COLO668 (cell line): ENCODE measurements around the gene CACNA1G.

ENCODE experiments used
- DNase-seq: peaks from one replicate; lab custom pipeline; 2025; ENCODE audit not compliant: unreplicated experiment; lab: John Stamatoyannopoulos, UW

Gene CACNA1G

DNA sequence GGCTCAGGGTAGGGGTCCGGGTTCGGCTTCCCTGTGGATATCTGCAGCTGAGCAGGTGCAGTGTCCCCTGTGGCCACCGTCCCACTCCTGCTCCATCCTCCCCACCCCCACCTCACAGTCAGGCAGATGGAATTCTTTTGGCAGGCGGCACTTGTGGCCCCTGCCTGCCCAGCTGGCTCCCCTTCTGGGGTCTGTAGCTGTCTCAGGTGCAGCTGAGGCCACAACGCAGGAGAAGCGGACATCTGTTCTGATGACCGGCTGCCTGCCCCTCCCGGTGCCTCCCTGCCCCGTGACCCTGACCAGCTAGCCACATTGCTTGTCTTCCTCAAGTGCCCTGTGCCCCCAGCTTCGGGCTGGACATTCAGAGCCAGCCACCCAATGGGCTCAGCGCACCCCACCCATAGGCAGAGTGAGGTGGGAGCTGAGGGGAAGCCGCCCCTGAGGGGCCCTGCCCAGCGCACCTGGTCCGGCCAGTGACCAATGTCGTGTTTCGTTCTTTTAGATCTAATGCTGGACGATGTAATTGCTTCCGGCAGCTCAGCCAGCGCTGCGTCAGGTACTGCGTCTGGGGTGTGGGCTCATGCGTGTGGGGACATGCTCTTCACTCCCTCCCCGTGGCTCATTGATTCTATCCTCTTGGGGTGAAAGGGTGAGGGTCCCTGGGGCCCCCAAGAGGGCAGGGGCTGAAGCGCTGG is 49.0 kb downstream of the CACNA1G start:
- peak; percentile 46 for DNase-seq

DNA sequence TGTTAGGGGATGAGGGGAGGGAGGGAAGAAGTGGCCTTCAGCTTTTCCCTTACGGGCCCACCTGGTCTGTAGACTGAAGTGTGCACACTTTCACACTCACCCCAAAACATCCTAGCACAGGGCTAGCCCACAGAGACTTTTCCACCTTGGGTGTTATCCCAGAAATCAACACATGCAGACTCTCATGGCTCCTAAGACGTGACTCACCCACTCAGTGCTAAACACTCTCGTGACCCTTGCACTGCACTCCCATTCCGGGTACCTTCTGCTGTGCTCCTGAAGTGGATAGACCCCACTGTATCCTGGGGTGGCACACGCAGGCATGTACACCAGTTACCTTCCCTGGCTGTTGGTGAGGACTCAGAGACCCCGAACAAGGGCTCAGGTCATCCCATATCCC is 51.1 kb downstream of the CACNA1G start:
- no peak for DNase-seq

DNA sequence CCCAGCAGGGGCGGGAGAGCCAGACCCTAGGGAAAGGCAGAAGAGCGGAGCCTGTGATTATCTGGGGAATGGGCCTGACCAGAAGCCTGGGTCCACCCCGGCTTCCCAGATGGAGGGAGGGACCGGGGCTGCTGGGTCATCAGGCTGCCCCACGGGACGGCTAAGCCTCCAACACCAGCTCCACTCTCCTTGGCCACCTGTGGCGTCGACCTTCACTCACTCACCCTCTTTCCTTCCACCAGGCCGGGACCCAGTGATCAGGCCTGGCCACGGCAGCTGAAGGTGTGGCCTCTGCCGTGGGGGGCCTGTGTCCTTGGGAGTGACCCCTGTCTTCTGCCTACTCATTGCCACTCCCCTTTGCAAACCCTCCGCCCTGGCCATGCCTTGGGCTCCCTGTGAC is 51.8 kb downstream of the CACNA1G start:
- DNase-seq = no peak

DNA sequence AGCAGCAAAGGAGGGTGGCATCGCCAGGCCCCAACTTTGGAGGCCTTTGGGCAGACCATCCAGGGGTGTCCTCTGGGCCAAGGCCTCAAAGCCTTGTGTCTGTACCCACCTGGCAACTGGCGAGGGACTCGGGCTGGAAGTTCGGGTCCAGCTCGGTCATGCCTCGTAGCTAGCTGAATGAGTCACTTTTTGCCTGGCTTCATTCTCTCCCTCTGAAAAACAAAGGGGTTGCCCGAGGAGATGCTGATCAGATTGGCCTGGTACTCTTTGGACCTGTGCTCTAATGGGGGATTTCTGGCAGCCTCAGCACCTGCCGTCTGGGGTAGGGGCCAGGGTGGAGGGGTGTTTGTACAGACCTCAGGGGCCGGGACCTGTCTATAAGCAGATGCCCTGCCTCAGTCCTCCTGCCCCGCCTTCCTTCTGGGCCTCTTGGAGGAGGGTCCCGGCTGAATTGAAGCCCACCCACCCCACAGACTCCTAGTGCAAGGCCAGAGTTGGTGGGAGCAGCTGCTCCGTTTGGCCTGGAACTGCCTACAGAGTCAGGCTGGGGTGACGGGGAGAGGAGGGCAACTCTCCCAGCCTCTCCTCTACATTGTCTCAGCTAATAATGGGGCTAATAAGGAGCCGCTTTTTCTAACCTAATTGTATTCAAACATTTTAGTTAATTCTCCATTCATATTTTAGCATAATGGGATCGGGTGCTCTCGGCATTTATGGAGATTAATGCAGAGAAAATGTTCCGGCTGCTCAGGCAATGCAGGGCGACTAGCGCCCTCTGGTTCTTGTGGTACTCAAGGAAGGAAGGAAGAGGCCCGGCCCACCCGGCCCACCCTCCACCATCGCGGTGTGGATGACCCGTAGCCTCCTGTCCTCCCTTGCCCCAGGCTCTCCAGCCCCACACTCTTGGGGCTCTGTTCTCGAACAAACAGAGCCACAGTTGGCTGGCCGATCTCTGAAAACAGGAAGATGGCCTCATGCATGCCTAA is 52.8 kb downstream of the CACNA1G start:
- DNase-seq = no peak

DNA sequence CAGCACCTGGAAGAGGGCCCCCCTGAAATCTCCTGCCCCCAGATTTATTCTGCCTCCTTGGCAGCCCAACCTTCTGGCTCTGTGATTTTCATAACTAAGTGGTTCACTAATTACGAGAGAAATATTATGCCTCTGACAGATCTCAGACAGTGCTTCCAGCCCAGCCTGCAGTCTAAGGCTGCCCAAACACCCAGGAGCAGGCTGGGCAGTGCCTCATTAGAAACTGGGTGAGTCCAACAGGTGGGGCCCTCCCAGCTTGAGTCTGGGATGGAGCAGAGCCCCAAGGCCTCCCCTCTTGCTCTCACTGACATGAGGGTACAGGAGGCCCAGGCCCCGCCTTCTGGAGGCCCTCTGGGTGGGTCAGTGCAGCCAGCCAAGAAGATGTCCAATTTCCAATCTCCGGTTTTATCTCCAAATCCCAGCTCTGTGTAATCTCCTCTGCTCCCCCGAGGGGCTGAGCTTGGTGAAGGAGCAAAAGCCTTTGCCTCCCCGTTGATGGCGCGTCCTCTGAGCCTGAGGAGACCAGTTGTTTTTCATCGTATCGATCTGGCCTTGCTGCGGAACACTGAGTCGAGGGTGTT is 54.0 kb downstream of the CACNA1G start:
- DNase-seq = no peak

DNA sequence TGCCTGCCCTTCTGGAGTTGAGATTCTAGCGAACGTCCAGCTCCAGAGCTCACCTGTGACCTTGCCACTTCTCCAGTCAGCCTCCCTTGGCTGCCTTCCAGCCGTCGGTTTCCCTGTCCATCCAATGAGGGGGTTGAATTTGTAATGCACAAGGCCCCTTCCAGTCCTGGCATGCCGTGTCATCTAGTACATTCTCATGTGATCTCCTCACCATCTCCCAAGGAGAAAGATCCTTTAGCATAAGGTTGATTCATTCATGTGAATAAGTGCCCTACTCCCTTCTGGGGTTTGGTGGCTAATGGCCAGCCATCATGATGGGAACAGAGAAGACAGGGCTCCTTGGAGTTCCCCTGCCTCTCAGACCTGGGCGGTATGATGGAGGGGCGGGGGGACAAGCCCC is 55.3 kb downstream of the CACNA1G start:
- no peak for DNase-seq

DNA sequence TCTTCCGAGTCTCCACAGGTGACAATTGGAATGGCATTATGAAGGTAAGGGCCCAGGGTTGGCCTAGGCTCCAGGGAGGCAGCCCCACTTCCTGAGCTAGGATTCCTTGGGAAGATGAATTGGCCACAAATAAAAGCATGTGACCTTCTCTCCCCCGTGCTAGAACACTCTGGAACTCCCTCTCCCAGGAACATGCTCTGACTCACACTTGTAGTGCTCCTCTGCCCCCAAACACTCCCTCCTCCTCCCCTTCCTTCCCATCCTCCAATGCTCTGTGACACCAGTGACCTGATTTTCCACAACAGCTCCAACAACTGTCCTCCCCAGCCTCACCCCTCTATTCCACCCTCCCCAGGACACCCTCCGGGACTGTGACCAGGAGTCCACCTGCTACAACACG is 57.8 kb downstream of the CACNA1G start:
- no peak for DNase-seq

DNA sequence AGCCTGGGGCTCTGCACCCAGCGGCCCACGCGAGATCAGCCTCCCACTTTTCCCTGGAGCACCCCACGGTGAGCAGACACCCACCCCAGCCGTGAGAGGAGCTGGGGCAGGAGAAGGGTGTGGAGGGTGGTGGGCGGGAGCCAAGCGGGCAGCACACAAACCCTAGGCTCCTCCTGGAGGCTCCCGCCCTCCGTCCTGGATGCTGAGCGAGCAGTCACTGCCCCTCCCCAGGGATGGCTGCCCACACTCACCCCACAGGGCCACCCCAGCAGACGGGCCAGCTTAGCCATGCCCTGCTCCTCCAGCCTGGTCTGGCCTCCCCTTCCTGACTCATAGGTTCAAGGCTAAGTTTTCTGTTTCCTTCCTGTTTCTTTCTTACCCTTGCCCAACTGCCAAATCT is 58.4 kb downstream of the CACNA1G start:
- DNase-seq = no peak

DNA sequence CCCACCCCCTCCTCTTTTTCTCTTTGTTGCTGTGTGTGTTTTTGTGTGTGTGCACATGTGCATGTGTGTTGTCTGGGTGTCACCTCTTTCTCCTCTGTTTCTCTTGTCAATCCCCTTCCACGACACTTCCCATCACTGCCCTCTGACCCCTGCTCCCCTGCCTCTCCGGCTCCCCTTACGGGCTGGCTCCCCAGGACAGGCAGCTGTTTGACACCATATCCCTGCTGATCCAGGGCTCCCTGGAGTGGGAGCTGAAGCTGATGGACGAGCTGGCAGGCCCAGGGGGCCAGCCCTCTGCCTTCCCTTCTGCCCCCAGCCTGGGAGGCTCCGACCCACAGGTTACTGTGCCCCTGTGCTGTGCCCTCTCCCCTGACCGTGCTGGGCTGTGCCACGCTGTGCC is 59.0 kb downstream of the CACNA1G start:
- DNase-seq = no peak

DNA sequence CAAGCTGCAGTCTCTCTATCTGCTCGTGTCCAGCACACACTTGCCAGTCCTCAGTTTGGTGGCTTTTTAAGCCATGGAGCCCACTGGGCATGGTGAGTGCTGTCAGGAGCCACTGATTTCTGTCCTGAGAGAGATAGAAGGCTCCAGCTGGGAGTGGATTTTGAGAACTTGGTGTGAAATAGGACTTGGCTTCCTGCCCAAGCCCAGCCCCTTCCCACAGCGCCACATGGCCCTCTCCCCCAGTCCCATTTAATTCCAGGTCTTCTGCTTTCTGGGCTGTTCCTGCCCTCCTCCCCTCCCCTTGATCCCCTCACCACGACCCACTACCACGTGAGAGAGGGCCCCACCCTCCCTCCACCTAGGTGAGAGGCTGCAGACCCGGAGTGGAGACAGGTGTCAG is 59.7 kb downstream of the CACNA1G start:
- DNase-seq = no peak

DNA sequence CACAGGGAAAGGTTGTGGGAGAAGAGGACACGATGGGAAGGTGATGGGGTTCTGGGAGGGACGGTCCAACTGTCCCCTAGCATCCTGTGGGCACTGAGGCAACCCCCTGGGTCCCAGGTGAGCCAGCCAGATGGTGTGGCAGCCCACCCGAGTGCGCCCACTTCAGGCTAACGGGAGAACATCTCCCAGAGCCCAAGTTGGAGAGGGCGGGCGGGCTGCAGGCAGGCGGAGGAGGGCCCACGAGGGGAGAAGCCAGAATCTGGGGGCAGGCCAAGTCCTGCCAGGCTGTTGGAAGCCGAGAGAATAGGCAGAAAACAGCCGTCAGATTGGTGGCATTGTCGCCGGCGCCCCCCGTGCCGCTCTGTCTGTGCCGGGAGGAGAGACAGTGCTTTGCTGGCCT is 60.3 kb downstream of the CACNA1G start:
- DNase-seq = no peak

DNA sequence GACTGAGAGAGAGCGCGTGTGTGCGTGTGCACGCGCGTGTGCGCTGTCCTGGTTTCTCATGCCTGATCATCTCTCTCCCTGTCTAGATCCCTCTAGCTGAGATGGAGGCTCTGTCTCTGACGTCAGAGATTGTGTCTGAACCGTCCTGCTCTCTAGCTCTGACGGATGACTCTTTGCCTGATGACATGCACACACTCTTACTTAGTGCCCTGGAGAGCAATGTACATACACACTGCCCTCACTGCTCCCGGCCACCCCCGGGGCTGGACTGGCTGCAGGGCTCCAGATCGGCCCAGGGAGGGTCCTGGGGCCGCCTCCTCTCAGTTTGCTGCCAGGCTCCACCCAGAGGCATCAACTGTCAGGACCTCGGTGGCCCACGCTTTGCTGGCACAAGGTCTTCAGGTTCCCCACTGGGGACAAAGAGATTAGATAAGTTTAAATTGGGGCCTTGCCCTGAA is 61.1 kb downstream of the CACNA1G start:
- DNase-seq = peak; percentile 5

DNA sequence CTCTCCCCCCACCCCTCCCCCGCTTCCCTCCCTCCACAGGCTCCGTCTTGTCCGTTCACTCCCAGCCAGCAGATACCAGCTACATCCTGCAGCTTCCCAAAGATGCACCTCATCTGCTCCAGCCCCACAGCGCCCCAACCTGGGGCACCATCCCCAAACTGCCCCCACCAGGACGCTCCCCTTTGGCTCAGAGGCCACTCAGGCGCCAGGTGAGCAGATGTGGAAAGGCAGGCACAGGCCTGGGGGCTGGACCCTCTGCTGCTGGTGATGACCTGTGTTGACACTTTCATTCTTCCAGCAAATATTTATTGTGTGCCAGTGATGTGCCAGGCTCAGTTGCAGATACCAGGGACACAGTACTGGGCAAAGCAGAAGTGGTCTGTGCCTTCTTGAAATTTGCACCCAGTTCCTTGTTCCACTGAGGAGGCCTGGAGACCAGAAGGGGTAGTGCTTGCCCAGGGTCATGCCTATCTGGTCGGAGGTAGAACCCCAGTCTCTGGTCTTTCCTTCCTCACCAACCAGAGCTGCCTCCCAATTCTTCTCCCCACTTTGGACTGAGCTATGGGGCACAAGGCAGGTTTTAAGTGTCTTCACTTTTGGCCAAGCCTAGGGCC is 63.9 kb downstream of the CACNA1G start:
- no peak for DNase-seq

DNA sequence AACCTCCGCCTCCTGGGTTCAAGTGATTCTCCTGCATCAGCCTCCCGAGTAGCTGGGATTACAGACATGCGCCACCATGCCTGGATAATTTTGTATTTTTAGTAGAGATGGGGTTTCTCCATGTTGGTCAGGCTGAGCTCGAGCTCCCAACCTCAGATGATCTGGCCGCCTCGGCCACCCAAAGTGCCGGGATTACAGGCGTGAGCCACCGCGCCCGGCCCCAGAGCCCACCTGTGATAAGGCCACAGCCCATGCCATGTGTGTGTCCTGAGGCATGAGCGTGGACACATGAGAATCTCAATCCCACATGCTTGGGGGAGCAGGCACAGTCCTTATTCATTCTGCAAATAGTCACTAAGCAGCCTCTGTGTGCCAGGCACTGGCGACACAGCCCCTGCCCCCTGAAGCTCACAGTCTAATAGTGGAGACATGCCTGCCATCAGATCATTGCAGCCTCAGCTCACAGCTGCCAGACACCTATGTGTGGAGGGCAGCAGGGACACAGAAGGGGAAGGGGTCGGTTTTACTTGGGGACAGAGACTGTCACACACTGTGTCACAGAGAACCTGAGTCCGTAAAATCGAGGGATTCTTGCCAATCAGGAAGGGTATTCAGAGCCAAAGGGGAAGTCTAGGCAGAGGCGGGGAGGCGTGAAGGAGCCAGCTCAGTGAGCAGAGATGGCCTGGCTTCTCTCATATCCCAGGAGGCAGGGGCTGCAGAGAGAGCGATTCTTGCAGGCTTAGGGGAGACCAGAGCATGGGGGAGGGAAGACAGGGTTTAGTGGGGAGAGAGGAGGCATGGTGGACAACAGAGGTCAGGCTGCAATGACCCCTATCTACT is 64.7 kb downstream of the CACNA1G start:
- no peak for DNase-seq

DNA sequence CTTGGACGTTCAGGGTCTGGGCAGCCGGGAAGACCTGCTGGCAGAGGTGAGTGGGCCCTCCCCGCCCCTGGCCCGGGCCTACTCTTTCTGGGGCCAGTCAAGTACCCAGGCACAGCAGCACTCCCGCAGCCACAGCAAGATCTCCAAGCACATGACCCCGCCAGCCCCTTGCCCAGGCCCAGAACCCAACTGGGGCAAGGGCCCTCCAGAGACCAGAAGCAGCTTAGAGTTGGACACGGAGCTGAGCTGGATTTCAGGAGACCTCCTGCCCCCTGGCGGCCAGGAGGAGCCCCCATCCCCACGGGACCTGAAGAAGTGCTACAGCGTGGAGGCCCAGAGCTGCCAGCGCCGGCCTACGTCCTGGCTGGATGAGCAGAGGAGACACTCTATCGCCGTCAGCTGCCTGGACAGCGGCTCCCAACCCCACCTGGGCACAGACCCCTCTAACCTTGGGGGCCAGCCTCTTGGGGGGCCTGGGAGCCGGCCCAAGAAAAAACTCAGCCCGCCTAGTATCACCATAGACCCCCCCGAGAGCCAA is 65.6 kb downstream of the CACNA1G start:
- DNase-seq = peak; percentile 67

DNA sequence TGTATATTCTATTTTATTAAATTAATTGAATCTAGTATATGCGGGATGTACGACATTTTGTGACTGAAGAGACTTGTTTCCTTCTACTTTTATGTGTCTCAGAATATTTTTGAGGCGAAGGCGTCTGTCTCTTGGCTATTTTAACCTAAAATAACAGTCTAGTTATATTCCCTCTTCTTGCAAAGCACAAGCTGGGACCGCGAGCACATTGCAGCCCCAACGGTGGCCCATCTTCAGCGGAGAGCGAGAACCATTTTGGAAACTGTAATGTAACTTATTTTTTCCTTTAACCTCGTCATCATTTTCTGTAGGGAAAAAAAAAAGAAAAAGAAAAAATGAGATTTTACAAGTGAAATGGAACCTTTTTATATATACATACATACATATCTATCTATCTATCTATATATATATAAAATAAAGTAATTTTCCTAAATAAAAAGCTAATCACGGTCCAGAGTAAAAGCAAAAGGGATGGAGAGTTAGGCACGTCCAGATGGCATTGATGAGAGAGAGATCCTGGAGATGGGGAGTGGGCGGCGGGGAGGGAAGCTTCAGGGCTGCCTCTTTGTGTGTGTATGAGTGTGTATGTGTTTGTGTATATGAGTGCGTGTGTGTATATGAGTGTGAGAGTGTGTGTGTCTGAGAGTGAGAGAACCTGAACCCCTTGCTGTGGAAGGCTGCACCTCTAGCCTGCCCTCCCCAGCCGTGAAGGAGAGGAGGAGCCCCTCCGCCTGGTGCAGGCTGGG is 66.7 kb downstream of the CACNA1G start:
- DNase-seq = no peak

DNA sequence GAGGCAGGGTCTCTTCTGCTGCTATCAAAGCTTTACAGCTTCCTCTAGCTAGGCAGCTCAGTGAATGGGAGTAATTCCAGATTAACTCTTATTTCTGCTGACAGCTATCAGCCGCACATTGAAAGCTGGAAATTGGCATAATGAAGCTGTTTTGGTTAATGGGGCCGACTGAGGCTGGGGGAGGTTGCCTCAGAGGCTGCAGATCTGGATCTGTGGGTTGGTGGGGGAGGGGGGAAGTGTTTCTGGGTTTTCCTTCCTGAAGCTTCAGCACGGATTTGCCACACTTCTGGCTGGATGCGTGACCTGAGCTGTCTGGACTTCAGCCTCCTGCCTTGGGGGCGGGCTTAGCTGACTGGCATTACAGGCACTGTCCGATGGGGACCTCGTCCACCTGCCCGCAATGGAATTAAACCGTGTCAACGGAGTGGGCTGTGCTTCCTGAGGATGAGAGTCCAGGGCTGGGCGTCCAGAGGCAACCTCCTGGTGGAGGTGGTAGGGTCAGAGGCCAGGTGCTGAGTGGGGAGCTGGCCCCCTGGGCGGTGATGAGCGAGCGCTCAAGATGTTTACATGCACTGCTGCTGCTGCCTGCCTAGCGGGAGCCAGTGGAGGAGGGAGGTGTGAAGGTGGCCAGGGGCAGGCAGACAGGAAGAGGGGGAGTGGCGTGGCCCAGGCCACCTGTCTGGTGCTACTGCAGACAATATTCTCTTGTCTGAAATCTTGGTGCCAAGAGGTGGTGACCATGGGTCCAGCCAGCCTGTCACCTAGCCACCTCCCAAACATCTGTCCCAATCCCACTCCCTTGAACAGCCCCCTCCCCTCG is 67.5 kb downstream of the CACNA1G start:
- peak; percentile 73 for DNase-seq

DNA sequence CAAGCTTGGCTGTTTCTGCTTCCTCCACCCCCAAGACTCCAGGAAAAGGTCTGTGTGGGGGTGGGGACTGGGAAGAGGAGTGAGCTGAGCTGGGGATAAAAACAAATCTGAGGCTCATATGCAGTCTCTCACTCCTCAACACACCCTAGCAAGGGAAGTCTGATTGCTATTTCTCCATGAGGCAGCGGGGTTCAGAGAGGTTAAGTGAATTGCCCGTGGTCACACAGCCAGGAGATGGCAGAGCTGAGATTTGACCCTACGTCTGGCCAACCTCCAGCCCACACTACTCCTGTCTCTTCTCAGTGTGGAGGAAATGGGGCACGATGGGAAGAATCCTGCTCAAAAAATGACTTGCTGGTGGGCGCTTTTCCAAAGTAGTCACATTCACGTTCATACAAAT is 69.4 kb downstream of the CACNA1G start:
- no peak for DNase-seq
